SIG-M5 treated with dmso at 0.1 percent for 504 hours (cell line): ENCODE measurements around the gene CBX8.
"Not testable (repeated sequence)": the region's sequence is repeated elsewhere in the genome, so short reads cannot be mapped to it uniquely, and the experiment has no call there.

Experiments used
- DNase-seq: peaks from one replicate; lab custom pipeline; 2025; ENCODE audit not compliant: unreplicated experiment; lab: John Stamatoyannopoulos, UW

The CBX8 gene

GRCh38 chr17:79781736-79782575 is 14.9 kb downstream of the CBX8 start:
- DNase-seq = no peak

GRCh38 chr17:79781012-79781650 is 15.7 kb downstream of the CBX8 start:
- DNase-seq = no peak

GRCh38 chr17:79779661-79780365 is 17.1 kb downstream of the CBX8 start:
- no peak for DNase-seq

GRCh38 chr17:79779084-79779529 is 17.8 kb downstream of the CBX8 start:
- DNase-seq = no peak

- peak; percentile 13 for DNase-seq
These were observed 18.3 kb downstream of the CBX8 start for GRCh38 chr17:79778504-79779083.

- peak; percentile 65 for DNase-seq
These were observed 18.9 kb downstream of the CBX8 start, which contains the start of gene CBX2 for GRCh38 chr17:79777894-79778503. TSS of gene CBX2 (plus strand) at chr17:79778148. CDS start at chr17:79778236, 88 bp downstream.

- peak; percentile 65 for DNase-seq
These were observed 19.6 kb downstream of the CBX8 start for GRCh38 chr17:79777120-79777893.

- no peak for DNase-seq
These were observed 20.3 kb downstream of the CBX8 start for GRCh38 chr17:79776376-79777119.

- DNase-seq = no peak
These were observed 21.2 kb downstream of the CBX8 start for GRCh38 chr17:79775632-79776031.

GRCh38 chr17:79774561-79774975 is 22.3 kb downstream of the CBX8 start:
- no peak for DNase-seq

- not testable (repeated sequence) for DNase-seq
These were observed 24.2 kb downstream of the CBX8 start for GRCh38 chr17:79772726-79773125.

GRCh38 chr17:79771276-79771675 is 25.6 kb downstream of the CBX8 start:
- no peak for DNase-seq

GRCh38 chr17:79769570-79770506 is 27.0 kb downstream of the CBX8 start:
- DNase-seq = no peak

GRCh38 chr17:79765708-79766107 is 31.2 kb downstream of the CBX8 start:
- no peak for DNase-seq

- DNase-seq = no peak
These were observed 34.8 kb downstream of the CBX8 start for GRCh38 chr17:79761894-79762589.

- DNase-seq = no peak
These were observed 36.5 kb downstream of the CBX8 start for GRCh38 chr17:79760197-79760906.

- no peak for DNase-seq
These were observed 38.6 kb downstream of the CBX8 start for GRCh38 chr17:79758271-79758670.
